Measurements from ENCODE around the gene ZP1. TPM values are rescaled to one million over a fixed set of nuclear protein-coding genes. Genes with fewer than 3 reads are reported as not detected.

The ZP1 gene
- total and polyA plus RNA-seq, 2 experiments from 2014 or later, result not detected

GRCh38 chr11:60845338-60845737 is 22.0 kb upstream of the ZP1 start:
- H2AFZ ChIP-seq, result no peak overlapping the region
- ATAC-seq, result no peak
- Mint-ChIP-seq H3K4me1 (peaks cover 36% of the 10 kb centered on the region), H3K36me3 (ENCODE audit: low read depth) (peaks cover 39% of the 10 kb centered on the region), H3K27ac (0 out of 2 replicates have a peak overlapping the region, but pooled peaks have one; percentile 41), H3K9me3 (no peaks in the 10 kb centered on the region; the same call in 1 of the 3 replicates), H3K27me3 (ENCODE audit: insufficient read depth, low read depth, poor library complexity) (peaks cover 26% of the 10 kb centered on the region), H3K4me3 (peak overlapping the region; percentile 93)
- 0 out of 2 replicates have a peak, but pooled peaks cover 4% of the 10 kb centered on the region for H3K9me2 ChIP-seq (ENCODE audit: insufficient read depth)
- H3K79me2 ChIP-seq (replicated peaks; ENCODE audit: insufficient read depth), result peaks cover 49% of the 10 kb centered on the region
- TF ChIP-seq, protein P1, sequence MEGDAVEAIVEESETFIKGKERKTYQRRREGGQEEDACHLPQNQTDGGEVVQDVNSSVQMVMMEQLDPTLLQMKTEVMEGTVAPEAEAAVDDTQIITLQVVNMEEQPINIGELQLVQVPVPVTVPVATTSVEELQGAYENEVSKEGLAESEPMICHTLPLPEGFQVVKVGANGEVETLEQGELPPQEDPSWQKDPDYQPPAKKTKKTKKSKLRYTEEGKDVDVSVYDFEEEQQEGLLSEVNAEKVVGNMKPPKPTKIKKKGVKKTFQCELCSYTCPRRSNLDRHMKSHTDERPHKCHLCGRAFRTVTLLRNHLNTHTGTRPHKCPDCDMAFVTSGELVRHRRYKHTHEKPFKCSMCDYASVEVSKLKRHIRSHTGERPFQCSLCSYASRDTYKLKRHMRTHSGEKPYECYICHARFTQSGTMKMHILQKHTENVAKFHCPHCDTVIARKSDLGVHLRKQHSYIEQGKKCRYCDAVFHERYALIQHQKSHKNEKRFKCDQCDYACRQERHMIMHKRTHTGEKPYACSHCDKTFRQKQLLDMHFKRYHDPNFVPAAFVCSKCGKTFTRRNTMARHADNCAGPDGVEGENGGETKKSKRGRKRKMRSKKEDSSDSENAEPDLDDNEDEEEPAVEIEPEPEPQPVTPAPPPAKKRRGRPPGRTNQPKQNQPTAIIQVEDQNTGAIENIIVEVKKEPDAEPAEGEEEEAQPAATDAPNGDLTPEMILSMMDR (conservative IDR thresholded peaks at IDR 0.05; ENCODE audit: low read depth in 2 of 2), result no peak
- TF ChIP-seq JUNB (IDR thresholded peaks at IDR 0.05; ENCODE audit: unreplicated experiment) (no peak), EZH2 (IDR thresholded peaks at IDR 0.05; ENCODE audit: low read depth, unreplicated experiment) (no peak), STAT1 (IDR thresholded peaks at IDR 0.05; ENCODE audit: unreplicated experiment) (no peak)
- DNase-seq (ENCODE audit: low spot score), result no peak
- H3K4me1 ChIP-seq (ENCODE audit: insufficient read depth), result peaks cover 18% of the 10 kb centered on the region
- H3K27me3 ChIP-seq (ENCODE audit: insufficient read depth), result no peaks in the 10 kb centered on the region
- no peaks in the 10 kb centered on the region; the same call in 1 of the 2 replicates for H3K36me3 ChIP-seq (ENCODE audit: insufficient read depth)
- no peak overlapping the region; the same call in 1 of the 2 replicates for H3K4me2 ChIP-seq
- no peak overlapping the region; the same call in 1 of the 2 replicates for H3K4me3 ChIP-seq
- peaks cover 21% of the 10 kb centered on the region for H4K20me1 ChIP-seq (replicated peaks; ENCODE audit: insufficient read depth)
- no peaks in the 10 kb centered on the region for H3F3A ChIP-seq (replicated peaks; ENCODE audit: low read depth)
- H3K27ac ChIP-seq (ENCODE audit: low read depth), result no peak overlapping the region

DNA sequence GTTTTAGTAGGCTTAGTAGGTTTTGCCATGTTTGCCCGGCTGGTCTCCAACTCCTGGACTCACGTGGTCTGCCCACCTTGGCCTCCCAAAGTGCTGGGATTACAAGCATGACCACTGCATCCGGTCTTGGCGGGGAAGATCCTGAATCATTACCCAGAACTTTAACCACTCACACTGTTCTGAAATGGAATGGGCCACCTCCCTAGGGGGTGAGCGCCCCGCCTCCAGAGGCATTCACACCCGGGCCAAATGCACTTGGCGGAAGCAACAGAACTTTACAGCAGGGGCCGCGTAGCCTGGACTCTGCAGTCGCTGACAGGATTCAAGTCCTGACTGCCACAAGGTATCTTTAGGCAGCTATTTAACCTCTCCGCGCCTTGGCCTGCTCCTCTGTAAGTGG is 20.1 kb upstream of the ZP1 start:
- Mint-ChIP-seq H3K27me3 (ENCODE audit: insufficient read depth, low read depth, poor library complexity) (peaks cover 25% of the 10 kb centered on the region), H3K36me3 (ENCODE audit: low read depth) (peaks cover 56% of the 10 kb centered on the region), H3K4me3 (no peak overlapping the region), H3K27ac (no peak overlapping the region), H3K4me1 (peaks cover 39% of the 10 kb centered on the region), H3K9me3 (no peaks in the 10 kb centered on the region)
- no peak overlapping the region for H3K27ac ChIP-seq (ENCODE audit: low read depth)
- no peaks in the 10 kb centered on the region for H3K9me2 ChIP-seq (ENCODE audit: insufficient read depth)
- H2AFZ ChIP-seq, result no peak overlapping the region
- DNase-seq (ENCODE audit: low spot score) (no peak), ATAC-seq (no peak)
- H3K4me2 ChIP-seq, result no peak overlapping the region
- TF ChIP-seq ZNF114 (CRISPR knock-in tag; IDR thresholded peaks at IDR 0.05) (no peak), EZH2 (IDR thresholded peaks at IDR 0.05; ENCODE audit: low read depth, unreplicated experiment) (no peak), REST (IDR thresholded peaks at IDR 0.05; ENCODE audit: unreplicated experiment) (no peak), ZNF331 (CRISPR knock-in tag; IDR thresholded peaks at IDR 0.05; ENCODE audit: low read depth) (no peak), POLR2AphosphoS5 (IDR thresholded peaks at IDR 0.05; ENCODE audit: low read depth) (no peak), JUNB (IDR thresholded peaks at IDR 0.05; ENCODE audit: unreplicated experiment) (no peak), EZH2phosphoT487 (IDR thresholded peaks at IDR 0.05; ENCODE audit: unreplicated experiment) (no peak)
- H3K27me3 ChIP-seq (ENCODE audit: insufficient read depth), result 0 out of 2 replicates have a peak, but pooled peaks cover under 1% of the 10 kb centered on the region
- peaks cover 46% of the 10 kb centered on the region for H3K79me2 ChIP-seq (replicated peaks; ENCODE audit: insufficient read depth)
- no peaks in the 10 kb centered on the region; the same call in 1 of the 2 replicates for H3K36me3 ChIP-seq (ENCODE audit: insufficient read depth)
- H3F3A ChIP-seq (replicated peaks; ENCODE audit: low read depth), result peaks cover 9% of the 10 kb centered on the region; the same call in 1 of the 2 replicates
- peaks cover 21% of the 10 kb centered on the region for H4K20me1 ChIP-seq (replicated peaks; ENCODE audit: insufficient read depth)
- H3K4me3 ChIP-seq, result no peak overlapping the region
- H3K4me1 ChIP-seq (ENCODE audit: insufficient read depth), result peaks cover 20% of the 10 kb centered on the region

All from GM23338 (cell line).